Measurements from ENCODE around the gene COA1.

The COA1 gene

DNA sequence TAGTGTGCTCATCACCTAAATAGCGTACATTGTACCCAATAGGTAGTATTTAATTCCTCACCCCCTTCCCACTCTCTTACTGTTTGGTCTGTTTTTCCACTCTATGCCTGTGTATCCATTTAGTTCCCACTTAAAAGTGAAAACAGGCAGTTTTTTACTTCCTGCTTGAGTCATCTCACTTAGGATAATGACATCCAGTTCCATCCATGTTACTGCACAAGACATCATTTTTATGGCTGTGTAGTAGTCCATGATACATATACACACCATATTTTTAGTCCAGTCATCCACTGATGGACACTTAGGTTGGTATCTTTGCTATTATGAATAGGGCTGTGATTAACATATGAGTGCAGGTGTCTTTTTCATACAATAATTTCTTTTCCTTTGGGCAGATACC is 136.3 kb downstream of the COA1 start:
- Histone ChIP-seq H3K9ac (ENCODE audit: low read length) (no peak overlapping the region), H3K9me3 (ENCODE audit: control insufficient read depth, low read length) (no peaks in the 10 kb centered on the region), H3K4me1 (ENCODE audit: control insufficient read depth, insufficient read depth, low read length) (peaks cover 18% of the 10 kb centered on the region), H3K27me3 (replicated peaks; ENCODE audit: control insufficient read depth, insufficient read depth, low read length) (no peaks in the 10 kb centered on the region), H3K4me3 (ENCODE audit: low read length) (no peak overlapping the region), H3K36me3 (ENCODE audit: control insufficient read depth, insufficient read depth, low read length, severe bottlenecking) (peaks cover 21% of the 10 kb centered on the region)
- no peak for DNase-seq (ENCODE audit: low read depth)

DNA sequence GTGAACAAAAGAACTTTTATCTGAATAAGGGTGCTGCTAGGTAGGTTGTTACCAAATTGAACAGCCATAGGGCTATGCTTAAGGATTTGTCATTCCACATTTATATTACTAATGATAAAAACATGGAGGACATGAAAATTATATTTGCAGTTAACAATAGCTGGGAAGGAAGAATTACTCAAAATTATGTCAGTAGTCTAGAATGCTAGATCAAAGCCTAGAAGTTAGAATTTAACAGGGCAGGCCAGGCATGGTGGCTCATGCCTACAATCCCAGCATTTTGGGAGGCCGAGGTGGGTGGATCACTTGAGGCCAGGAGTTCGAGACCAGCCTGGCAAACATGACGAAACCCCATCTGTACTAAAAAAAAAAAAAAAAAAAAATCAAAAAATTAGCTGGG is 137.0 kb downstream of the COA1 start:
- Histone ChIP-seq H3K9ac (ENCODE audit: low read length) (no peak overlapping the region), H3K36me3 (ENCODE audit: control insufficient read depth, insufficient read depth, low read length, severe bottlenecking) (peaks cover 14% of the 10 kb centered on the region), H3K4me1 (ENCODE audit: control insufficient read depth, insufficient read depth, low read length) (peaks cover 21% of the 10 kb centered on the region), H3K9me3 (ENCODE audit: control insufficient read depth, low read length) (no peaks in the 10 kb centered on the region), H3K27me3 (replicated peaks; ENCODE audit: control insufficient read depth, insufficient read depth, low read length) (no peaks in the 10 kb centered on the region), H3K4me3 (ENCODE audit: low read length) (no peak overlapping the region)
- no peak for DNase-seq (ENCODE audit: low read depth)

DNA sequence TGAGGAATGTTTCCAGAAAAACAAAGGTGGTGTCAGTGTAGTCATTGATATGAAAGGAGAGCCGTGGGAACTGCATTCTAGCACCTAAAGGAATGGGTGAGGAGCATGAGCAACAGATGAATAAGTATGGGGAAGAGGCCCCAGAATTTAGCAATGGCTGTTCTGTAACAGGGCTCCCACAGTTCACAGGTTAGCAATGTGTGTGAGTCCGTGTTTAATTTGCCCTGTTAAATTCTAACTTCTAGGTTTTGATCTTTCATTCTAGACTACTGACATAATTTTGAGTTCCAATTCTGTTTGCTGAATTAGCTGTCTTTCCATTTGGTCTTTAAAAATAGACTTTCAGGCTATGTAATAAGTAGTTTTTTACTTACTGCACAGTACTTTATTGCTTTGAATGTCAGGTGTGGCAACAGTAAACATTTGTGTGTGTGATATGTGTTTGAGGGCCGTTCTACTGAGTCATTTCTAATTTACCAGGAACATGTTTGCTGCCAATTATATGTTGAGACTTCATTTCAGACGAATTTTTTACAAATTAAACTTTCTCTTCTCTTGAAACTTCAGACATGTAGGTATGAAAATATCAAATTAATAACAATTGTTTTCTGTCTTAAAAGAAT is 137.7 kb downstream of the COA1 start:
- peak; percentile 31 for DNase-seq (ENCODE audit: low read depth)
- H3K9ac ChIP-seq (ENCODE audit: low read length), result no peak overlapping the region
- H3K9me3 ChIP-seq (ENCODE audit: control insufficient read depth, low read length), result no peaks in the 10 kb centered on the region
- no peaks in the 10 kb centered on the region for H3K27me3 ChIP-seq (replicated peaks; ENCODE audit: control insufficient read depth, insufficient read depth, low read length)
- H3K4me3 ChIP-seq (ENCODE audit: low read length), result no peak overlapping the region
- peaks cover 8% of the 10 kb centered on the region for H3K36me3 ChIP-seq (ENCODE audit: control insufficient read depth, insufficient read depth, low read length, severe bottlenecking)
- H3K4me1 ChIP-seq (ENCODE audit: control insufficient read depth, insufficient read depth, low read length), result peaks cover 27% of the 10 kb centered on the region

DNA sequence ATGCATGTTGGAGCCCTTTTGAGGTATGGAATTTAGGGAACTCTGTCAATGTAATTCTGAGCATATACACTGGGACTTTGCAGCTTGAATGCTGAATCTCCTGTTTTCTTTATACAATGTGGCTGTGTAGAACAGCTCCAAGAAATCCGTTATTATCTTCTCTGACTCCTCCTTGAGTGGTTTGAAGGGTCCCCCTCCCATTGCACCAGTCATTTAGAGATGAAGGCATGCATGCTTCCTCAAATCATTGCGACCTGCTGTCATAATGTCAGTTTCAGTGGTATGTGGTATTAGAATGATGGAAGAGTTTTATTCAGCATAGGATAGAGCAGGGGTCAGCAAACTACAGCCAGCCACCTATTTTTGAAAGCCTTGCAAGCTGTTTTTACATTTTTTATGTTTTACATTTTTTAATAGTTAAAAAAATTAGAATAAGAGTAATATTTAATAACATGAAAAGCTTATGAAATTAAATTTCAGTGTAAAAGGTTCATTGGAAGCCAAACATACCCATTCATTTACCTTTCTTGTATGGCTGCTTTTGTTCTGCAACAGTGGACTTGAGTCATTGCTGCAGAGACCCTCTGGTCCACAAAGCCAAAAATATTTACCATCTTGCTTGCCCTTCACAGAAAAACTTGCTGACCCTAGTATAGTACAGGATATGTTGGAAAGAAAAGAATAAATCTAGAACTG is 138.3 kb downstream of the COA1 start:
- Histone ChIP-seq H3K9ac (ENCODE audit: low read length) (no peak overlapping the region), H3K9me3 (ENCODE audit: control insufficient read depth, low read length) (no peaks in the 10 kb centered on the region), H3K4me1 (ENCODE audit: control insufficient read depth, insufficient read depth, low read length) (peaks cover 31% of the 10 kb centered on the region), H3K4me3 (ENCODE audit: low read length) (no peak overlapping the region), H3K27me3 (replicated peaks; ENCODE audit: control insufficient read depth, insufficient read depth, low read length) (no peaks in the 10 kb centered on the region), H3K36me3 (ENCODE audit: control insufficient read depth, insufficient read depth, low read length, severe bottlenecking) (peaks cover 3% of the 10 kb centered on the region)
- no peak for DNase-seq (ENCODE audit: low read depth)

DNA sequence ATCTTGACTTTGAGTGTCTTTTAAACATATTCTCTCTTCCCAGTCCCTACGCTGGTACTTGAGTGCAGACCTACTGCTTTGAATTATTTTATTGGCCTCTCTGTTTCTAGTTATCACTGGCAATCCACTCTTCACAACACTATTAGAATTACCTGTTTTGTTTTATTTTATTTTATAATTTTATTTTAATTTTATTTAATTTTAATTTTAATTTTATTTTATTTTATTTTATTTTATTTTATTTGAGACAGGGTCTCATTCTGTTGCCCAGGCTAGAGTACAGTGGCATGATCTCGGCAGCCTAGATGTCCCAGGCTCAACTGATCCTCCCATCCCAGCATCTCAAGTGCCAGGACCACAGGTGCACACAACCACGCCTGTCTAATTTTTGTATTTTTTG is 139.6 kb downstream of the COA1 start:
- Histone ChIP-seq H3K36me3 (ENCODE audit: control insufficient read depth, insufficient read depth, low read length, severe bottlenecking) (no peaks in the 10 kb centered on the region), H3K4me3 (ENCODE audit: low read length) (no peak overlapping the region), H3K9ac (ENCODE audit: low read length) (no peak overlapping the region), H3K4me1 (ENCODE audit: control insufficient read depth, insufficient read depth, low read length) (peaks cover 41% of the 10 kb centered on the region), H3K27me3 (replicated peaks; ENCODE audit: control insufficient read depth, insufficient read depth, low read length) (no peaks in the 10 kb centered on the region), H3K9me3 (ENCODE audit: control insufficient read depth, low read length) (no peaks in the 10 kb centered on the region)
- DNase-seq (ENCODE audit: low read depth), result no peak
